Stimulated activated CD4-positive, alpha-beta T cell treated with anti-CD3 and anti-CD28 coated beads, Interleukin-12 subunit alpha, Interleukin-12 subunit beta, amount 100 ng/mL, for 48 hours (primary cell): Measurements from ENCODE around the gene CIAO2A.

ENCODE experiments used
- DNase-seq, 3 donors: peaks; one replicate each; pipeline ENCODE4 v3.0.0-alpha.2; 2020; ENCODE audit warnings: low read depth in 2 of 3, low spot score in 1 of 3

The CIAO2A gene

GRCh38 chr15:64045101-64045435, 48.6 kb downstream of the CIAO2A start:
- DNase-seq: no peak

DNA sequence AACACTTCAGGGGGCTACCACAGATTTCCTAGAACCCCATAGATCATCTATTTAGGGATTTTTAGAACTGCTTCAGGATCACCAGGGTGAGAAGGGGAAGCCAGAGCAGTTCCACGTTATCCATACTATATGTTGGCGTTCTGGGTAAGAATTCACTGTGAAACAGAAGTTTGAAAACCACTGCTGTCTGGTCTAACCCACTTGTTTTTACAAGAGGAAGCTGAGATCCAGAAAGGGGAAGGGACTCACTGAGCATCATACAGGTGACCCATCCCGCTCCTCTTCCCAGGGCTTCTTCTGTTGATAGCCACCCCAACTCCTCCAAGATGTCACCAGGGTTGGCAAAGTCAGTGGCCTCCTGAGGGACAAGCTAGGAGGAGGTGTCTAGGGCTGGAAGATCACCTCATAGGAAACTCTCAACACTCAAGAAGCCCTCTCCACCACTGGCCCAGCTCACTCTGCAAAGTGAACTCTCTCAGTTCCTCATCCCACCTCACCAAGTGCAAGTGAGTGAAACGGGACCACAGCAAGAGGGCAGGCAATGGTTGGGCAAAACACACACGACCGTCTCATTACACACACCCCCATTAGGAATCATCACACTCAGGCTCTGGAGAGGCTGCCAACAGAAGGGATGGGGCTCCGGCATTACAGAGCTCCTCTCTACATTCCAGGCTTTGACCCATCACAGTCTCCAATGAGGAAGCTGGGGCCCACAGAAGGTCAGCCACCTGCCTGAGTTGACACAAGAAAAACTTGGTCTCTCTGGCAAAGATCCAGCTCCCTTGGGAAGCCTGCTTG, 49.1 kb downstream of the CIAO2A start:
- no peak for DNase-seq

DNA sequence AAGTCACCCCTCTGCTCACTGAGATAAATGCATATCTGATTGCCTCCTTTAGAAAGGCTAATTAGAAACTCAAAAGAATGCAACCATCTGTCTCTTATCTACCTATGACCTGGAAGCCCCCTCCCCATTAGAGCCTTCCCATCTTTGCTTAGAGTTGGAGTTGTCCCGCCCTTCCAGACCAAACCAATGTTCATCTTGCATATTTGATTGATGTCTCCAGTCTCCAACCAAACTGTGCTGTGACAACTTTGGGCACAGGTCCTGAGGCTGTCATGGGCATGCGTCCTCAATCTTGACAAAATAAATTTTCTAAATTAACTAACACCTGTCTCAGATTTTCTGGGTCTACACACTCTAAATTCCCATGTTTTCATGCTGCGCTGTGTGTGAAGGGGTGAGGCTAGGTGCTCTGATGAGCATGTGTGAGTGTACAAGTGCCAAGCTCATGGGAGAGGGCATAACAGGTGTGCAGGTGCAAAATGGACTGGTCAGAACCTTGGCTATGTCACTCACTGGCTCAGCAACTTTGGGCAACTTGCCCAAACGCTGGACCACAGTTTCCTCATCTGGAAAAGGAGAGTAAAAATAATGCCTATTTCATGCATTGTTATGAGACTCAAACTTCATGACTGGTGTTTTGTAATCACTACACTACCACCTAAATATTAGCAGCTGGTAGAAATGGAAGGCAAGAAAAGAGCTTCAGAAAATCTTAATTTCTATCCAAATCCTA, 54.6 kb downstream of the CIAO2A start:
- no peak for DNase-seq

- DNase-seq: no peak
Observed at GRCh38 chr15:64037966-64038365, 55.7 kb downstream of the CIAO2A start.

GRCh38 chr15:64037116-64037515, 56.5 kb downstream of the CIAO2A start:
- DNase-seq: no peak

DNA sequence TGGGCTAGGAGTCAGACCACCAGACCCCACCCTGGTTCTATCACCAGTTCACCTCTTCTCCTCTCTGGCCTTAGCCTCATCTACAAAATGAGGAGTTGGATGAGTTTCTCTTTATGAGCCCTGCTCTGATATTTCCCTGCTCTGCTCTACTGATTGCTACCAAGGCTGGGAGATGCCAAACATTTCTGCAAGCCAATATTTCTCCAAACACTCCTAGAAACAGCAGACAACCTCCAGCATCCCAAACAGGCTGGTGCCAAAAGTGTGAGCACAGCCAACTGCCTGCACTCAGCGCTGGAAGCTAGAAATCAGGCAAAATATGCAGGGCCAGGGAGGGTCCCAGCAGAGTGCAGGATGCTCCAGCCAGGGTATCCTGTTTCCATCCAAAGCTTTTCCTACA, 58.1 kb downstream of the CIAO2A start:
- no peak for DNase-seq

- no peak for DNase-seq
Observed at GRCh38 chr15:64034519-64034918, 59.1 kb downstream of the CIAO2A start.

DNA sequence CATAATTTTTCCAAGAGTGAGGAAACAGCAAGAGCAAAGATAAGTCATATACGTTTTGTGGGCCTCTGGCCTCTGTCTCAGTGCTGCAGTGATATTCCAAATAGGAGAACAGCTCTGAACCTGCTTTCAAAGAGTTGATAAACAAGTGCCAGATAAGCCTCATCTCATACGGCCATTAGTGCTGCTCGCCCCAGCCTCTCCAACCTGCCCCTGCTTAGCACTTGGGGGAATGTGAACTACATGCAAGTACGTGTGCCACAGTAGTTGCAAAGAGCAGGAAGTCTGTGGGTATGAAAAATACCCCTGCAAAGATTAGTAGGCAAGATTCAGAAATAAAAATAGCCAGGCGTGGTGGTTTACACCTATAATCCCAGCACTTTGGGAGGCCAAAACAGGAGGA, 61.3 kb downstream of the CIAO2A start:
- DNase-seq: no peak

DNA sequence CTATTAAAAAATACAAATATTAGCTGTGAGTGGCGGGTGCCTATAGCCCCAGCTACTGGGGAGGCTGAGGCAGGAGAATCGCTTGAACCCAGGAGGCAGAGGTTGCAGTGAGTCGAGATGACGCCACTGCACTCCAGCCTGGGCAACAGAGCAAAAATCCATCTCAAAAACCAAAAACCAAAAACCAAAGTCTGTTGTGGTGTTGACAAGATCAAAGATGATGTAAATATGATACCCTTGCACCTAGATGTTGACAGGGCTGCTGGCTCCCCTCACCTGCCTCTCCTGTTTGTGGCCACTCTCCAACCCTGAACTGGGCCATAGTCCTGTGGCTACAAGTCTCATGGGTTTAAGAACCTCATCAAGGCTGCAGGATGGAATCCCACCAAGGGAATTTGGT, 63.5 kb downstream of the CIAO2A start:
- DNase-seq: no peak

DNA sequence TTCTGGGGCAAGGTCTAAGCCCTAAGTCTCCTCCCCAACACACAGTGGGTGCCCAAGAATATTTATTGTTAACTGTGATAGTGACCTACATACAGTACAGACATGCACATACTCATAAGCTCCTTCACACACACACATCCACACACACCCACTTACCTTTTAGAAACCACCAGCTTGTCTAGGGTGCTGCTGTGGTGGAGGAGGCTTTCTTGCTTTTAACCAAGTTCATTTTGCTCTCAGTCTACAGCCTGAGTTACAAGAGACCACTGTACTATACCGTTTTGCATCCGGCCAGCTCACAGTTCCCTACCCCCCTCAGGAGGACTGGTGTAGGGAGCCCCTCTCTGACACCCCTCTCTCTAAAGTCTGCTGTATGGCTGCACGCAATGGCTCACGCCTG, 64.0 kb downstream of the CIAO2A start:
- no peak for DNase-seq

GRCh38 chr15:64029110-64029509, 64.5 kb downstream of the CIAO2A start:
- no peak for DNase-seq

DNA sequence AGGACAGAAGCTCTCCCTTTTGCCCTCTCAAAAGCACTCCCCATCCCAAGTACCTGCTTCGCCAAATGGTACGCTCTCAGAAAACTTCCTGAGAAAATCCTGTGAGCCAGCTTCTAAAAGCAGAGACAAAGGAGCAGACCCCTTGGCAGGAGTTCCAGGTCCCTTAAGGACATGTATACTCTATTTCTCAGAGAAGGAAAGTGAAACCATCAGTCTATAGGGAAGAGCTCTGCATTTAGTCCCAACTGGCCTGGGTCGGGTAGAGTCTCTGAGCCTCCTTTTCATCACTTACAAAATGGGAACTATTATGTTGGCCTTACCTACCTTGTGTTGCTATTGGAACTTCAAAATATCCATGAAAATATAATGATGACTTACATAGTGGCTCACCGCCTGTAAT, 67.0 kb downstream of the CIAO2A start:
- DNase-seq: no peak

DNA sequence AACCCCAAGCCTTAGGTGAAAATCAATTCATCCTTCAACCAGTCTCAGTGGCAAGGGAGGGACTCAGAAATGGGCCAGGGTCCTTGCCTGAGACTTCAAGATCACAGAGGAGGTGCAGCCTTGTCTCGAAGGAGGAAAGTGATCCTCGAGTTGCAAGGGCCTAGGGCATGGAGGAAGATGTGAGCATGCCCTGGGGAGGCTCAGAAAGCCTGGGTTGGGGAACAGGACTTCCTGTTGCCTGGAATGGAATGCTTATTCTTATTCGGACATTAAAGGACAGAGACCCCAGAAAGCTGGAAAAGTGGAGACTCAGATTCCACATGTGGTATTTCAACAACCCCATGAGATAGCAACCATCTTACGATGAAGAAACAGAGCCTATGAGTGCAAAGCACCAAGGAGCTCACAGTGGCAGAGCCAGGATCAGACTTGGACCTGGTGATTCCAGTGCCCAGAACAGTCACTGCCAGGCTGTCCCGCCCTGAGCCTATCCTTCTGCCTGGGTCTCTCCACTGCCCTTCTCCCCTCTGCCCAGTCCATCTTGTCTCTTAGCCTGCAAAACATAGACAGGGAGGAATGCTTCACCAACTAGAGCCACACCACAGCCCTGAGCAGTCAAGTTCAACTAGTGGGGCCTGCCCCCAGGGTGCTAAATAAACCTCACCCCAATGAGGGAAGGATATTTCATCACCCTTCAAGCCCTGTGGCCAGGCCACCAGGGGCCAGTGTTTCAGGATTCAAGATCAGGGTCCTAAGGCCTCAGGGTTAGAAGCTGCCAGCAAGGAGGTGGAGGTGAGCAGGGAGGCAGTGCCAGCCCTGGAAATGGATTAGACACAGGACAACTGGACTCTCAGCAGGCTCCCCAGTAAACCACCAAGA, 69.2 kb downstream of the CIAO2A start:
- DNase-seq: no peak

- no peak for DNase-seq
Observed at GRCh38 chr15:64023220-64023619, 70.4 kb downstream of the CIAO2A start.

DNA sequence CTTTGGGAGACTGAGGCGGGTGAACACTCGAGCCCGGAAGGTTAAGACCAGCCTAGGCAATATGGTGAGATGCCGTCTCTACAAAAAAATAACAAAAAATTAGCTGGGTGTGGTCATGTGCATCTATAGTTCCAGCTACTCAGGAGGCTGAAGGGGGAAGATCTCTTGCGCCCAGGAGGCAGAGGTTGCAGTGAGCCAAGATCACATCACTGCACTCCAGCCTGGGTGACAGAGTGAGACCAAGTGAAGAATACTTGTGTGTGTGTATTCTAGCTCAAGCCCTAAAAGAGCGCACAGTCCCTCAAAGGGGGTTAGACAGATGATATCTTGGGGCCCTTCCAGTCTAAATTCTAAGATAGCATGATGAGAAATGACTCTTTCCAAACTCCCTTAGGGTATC, 71.1 kb downstream of the CIAO2A start:
- no peak for DNase-seq
